Endothelial cell of umbilical vein (primary cell): Measurements from ENCODE around the gene IQCE. TPM values are rescaled to one million over a fixed set of nuclear protein-coding genes. Genes with fewer than 3 reads are reported as not detected.

Experiments used
- BruUV-seq: library from RNA; stranded (reverse); fragments of 400-500 nt; replicated peaks from 2 replicates; lab custom pipeline; 2021; lab: Mats Ljungman, UMichigan
- CTCF ChIA-PET: fragments of 300-600, 350-600 bp; sonication (Branson Sonifier 250); formaldehyde crosslinking; loops from one replicate; lab custom pipeline; 2021; ENCODE audit warnings: antibody characterized with exemption, inconsistent platforms; lab: Charles Lee
- POLR2A ChIA-PET: fragments of 300-600, 350-600 bp; sonication (Branson Sonifier 250); formaldehyde crosslinking; loops from one replicate; lab custom pipeline; 2021; ENCODE audit warnings: antibody characterized with exemption, inconsistent platforms; lab: Charles Lee
- DNase-seq: peaks from one replicate; pipeline ENCODE4 v3.0.0-alpha.2; 2011; ENCODE audit warnings: low read depth, low spot score
- FAIRE-seq: peaks from 2 replicates; lab custom pipeline; 2011; peaks lifted over from hg19 to GRCh38; lab: Jason Lieb, UNC
- H2AFZ ChIP-seq: 2 replicates; pipeline ENCODE4 v1.6.0; 2012; ENCODE audit warnings: low read depth, low read length, control low read depth, inconsistent platforms
- H3K27ac ChIP-seq: 2 replicates; pipeline ENCODE4 v1.5.1; 2011; ENCODE audit warnings: low read depth, mild to moderate bottlenecking, control low read depth, low read length, moderate library complexity; ENCODE audit not compliant: insufficient read depth
- H3K27me3 ChIP-seq, 2 experiments: 2 replicates each; pipeline versions ENCODE4 v1.6.0 to v1.6.1; 2011; ENCODE audit warnings: low read length in 2 of 2, mixed read lengths in 1 of 2; ENCODE audit not compliant: control insufficient read depth in 2 of 2, insufficient read depth in 2 of 2
- H3K36me3 ChIP-seq, 2 experiments: 2 replicates in 1 of 2; 3 replicates in 1 of 2; pipeline ENCODE4 v1.5.1; 2011; ENCODE audit warnings: low read length in 2 of 2, mild to moderate bottlenecking in 1 of 2, moderate library complexity in 1 of 2; ENCODE audit not compliant: control insufficient read depth in 2 of 2, insufficient read depth in 2 of 2; ENCODE audit errors: extremely low read depth in 1 of 2
- H3K4me1 ChIP-seq: 3 replicates; pipeline ENCODE4 v1.5.1; 2011; ENCODE audit warnings: mild to moderate bottlenecking, low read length; ENCODE audit not compliant: control insufficient read depth, insufficient read depth; ENCODE audit errors: extremely low read depth
- H3K4me2 ChIP-seq: 2 replicates; pipeline ENCODE4 v1.6.1; 2011; ENCODE audit warnings: low read length, control low read depth, mixed read lengths; ENCODE audit not compliant: insufficient read depth
- H3K4me3 ChIP-seq, 3 experiments: fragments of 200-600 bp in 1 of 3; sonication (generic), shearing (Covaris generic) in 1 of 3; replicated peaks in 1 of 3; 2 replicates each; pipeline ENCODE4 v1.5.1; 2011 to 2016; ENCODE audit warnings: control low read depth in 3 of 3, low read length in 3 of 3, mild to moderate bottlenecking in 2 of 3, inconsistent platforms in 1 of 3, low read depth in 1 of 3, moderate library complexity in 1 of 3; ENCODE audit not compliant: insufficient read depth in 1 of 3
- H3K79me2 ChIP-seq: 2 replicates; pipeline ENCODE4 v1.6.0; 2012; ENCODE audit warnings: low read length, inconsistent platforms; ENCODE audit not compliant: control insufficient read depth, insufficient read depth
- H3K9ac ChIP-seq: replicated peaks from 2 replicates; pipeline ENCODE3; 2011; ENCODE audit warnings: low read length, control low read depth; ENCODE audit not compliant: insufficient read depth; ENCODE audit errors: extremely low read depth
- H3K9me1 ChIP-seq: replicated peaks from 3 replicates; pipeline ENCODE4 v1.6.0; 2011; ENCODE audit warnings: mild to moderate bottlenecking, low read length; ENCODE audit not compliant: control insufficient read depth, insufficient read depth; ENCODE audit errors: extremely low read depth
- H3K9me3 ChIP-seq: replicated peaks from 2 replicates; pipeline ENCODE4 v1.5.1; 2012; ENCODE audit warnings: low read length, inconsistent platforms; ENCODE audit not compliant: control insufficient read depth, insufficient read depth
- H4K20me1 ChIP-seq: replicated peaks from 2 replicates; pipeline ENCODE3; 2011; ENCODE audit warnings: mild to moderate bottlenecking, low read length; ENCODE audit not compliant: control insufficient read depth, insufficient read depth; ENCODE audit errors: extremely low read depth
- CTCF ChIP-seq, 2 donors: IDR thresholded peaks; 1 replicate in 1 of 2; 2 replicates in 1 of 2; pipeline ENCODE4 v1.5.1; 2011; ENCODE audit warnings: low read length in 2 of 2, mild to moderate bottlenecking in 2 of 2, moderate library complexity in 2 of 2, control low read depth in 1 of 2, inconsistent platforms in 1 of 2, low read depth in 1 of 2; ENCODE audit not compliant: insufficient read depth in 1 of 2; ENCODE audit errors: extremely low read depth in 1 of 2
- EZH2 ChIP-seq: IDR thresholded peaks from 2 replicates; pipeline ENCODE4 v1.6.1; 2012; ENCODE audit warnings: borderline replicate concordance, low read depth, mild to moderate bottlenecking, moderate library complexity, low read length, inconsistent platforms; ENCODE audit not compliant: severe bottlenecking
- FOS ChIP-seq: IDR thresholded peaks from 2 replicates; pipeline ENCODE4 v1.6.1; 2011; ENCODE audit warnings: mild to moderate bottlenecking, low read length, moderate library complexity, borderline replicate concordance; ENCODE audit not compliant: insufficient read depth
- GATA2 ChIP-seq: IDR thresholded peaks from 2 replicates; pipeline ENCODE4 v1.7.0; 2011; ENCODE audit warnings: low read depth, mild to moderate bottlenecking, moderate library complexity, mixed read lengths, low read length; ENCODE audit not compliant: insufficient read length, insufficient read depth
- JUN ChIP-seq: IDR thresholded peaks from 2 replicates; pipeline ENCODE4 v1.6.1; 2011; ENCODE audit warnings: borderline replicate concordance, low read depth; ENCODE audit not compliant: insufficient read length, insufficient read depth
- MYC ChIP-seq: IDR thresholded peaks from one replicate; pipeline ENCODE4 v1.6.1; 2011; ENCODE audit warnings: mild to moderate bottlenecking, low read depth, low read length
- POLR2A ChIP-seq: IDR thresholded peaks from 2 replicates; pipeline ENCODE4 v1.6.1; 2012; ENCODE audit warnings: low read depth, mild to moderate bottlenecking, control low read depth, low read length
- POLR2AphosphoS5 ChIP-seq: IDR thresholded peaks from 2 replicates; pipeline ENCODE4 v1.6.1; 2012; ENCODE audit warnings: low read depth, mild to moderate bottlenecking, control low read depth, low read length, moderate library complexity; ENCODE audit not compliant: insufficient read depth
- dilution Hi-C: fragments of 300-500 bp; cut with MboI; formaldehyde crosslinking; loops from one replicate; pipeline ENCODE4 v1.15.0; 2019; ENCODE audit warnings: low sequenced_read_pairs; ENCODE audit not compliant: extremely low pct_ligation_motif_present
- intact Hi-C: fragments of 100-400 bp; cut with micrococcal nuclease; formaldehyde crosslinking; loops from one replicate; pipeline ENCODE4 v1.10.0; 2022
- polyA plus RNA-seq, 4 experiments: library from polyadenylated mRNA; depleted of rRNA in 3 of 4; stranded (reverse) in 3 of 4; unstranded in 1 of 4; fragments of >200 nt; gene quantifications; 2 replicates each; pipeline versions ENCODE4 v1.2.1 to v1.2.3, GENCODE V29; 2011 to 2012; ENCODE audit warnings: missing spikeins in 1 of 4
- total RNA-seq: library from RNA; stranded (reverse); gene quantifications from 2 replicates; pipeline ENCODE4 v1.2.3, GENCODE V29; 2021
- TF ChIP-seq, protein P1 (sequence below): IDR thresholded peaks from 2 replicates; pipeline ENCODE4 v1.6.1; 2011; ENCODE audit not compliant: insufficient read depth, insufficient read length

IQCE gene
- total and polyA plus RNA-seq, 2 donors (not counting 3 experiments of a cell fraction or from before 2014, with no cell fraction given), result 4.9 to 14.5 TPM

DNA sequence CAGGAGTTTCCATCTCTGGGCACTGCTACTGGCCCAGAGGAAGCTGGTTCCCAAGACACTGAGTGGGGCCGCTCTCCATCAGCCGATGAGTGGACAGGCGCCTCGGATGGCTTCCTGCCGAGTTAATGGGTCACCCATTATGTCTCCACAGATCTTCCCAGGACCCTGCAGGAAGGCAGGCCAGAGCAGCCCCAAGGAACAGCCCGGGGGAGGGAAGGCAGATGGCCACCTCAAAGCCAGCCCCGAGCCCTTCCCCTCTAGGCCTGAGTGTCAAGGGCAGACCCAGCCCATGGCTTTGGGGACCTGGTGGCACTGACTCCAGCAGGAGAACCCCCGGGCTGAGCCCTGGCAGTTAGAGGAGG lies 42.6 kb upstream of the IQCE start:
- Histone ChIP-seq H3K9me3 (no peaks in the 10 kb centered on the region), H3K36me3 (no peaks in the 10 kb centered on the region), H3K4me1 (peaks cover 20% of the 10 kb centered on the region), H3K27me3 (no peaks in the 10 kb centered on the region), H3K9ac (no peak overlapping the region), H3K27ac (no peak overlapping the region), H3K79me2 (no peaks in the 10 kb centered on the region), H3K4me3 (no peak overlapping the region), H3K4me2 (no peak overlapping the region), H4K20me1 (no peaks in the 10 kb centered on the region), H3K9me1 (no peaks in the 10 kb centered on the region), H2AFZ (no peak overlapping the region)
- no peak for TF ChIP-seq JUN
- TF ChIP-seq EZH2, result no peak
- TF ChIP-seq MYC, result no peak
- TF ChIP-seq GATA2, result no peak
- no peak for TF ChIP-seq POLR2A
- dilution Hi-C loops, result no loop called here
- intact Hi-C loops, result no loop called here
- DNase-seq (no peak), FAIRE-seq (no peak)
- no TSS peak for BruUV-seq
- ChIA-PET POLR2A (no interaction called here), CTCF (no interaction called here)

GRCh38 chr7:2517026-2517425 lies 41.8 kb upstream of the IQCE start:
- Histone ChIP-seq H2AFZ (no peak overlapping the region), H3K27ac (no peak overlapping the region), H3K9me1 (no peaks in the 10 kb centered on the region), H3K27me3 (no peaks in the 10 kb centered on the region), H3K4me2 (no peak overlapping the region), H3K9ac (no peak overlapping the region), H3K79me2 (no peaks in the 10 kb centered on the region), H3K4me1 (peaks cover 22% of the 10 kb centered on the region), H3K9me3 (no peaks in the 10 kb centered on the region), H3K36me3 (no peaks in the 10 kb centered on the region), H3K4me3 (no peak overlapping the region), H4K20me1 (no peaks in the 10 kb centered on the region)
- DNase-seq, result no peak
- no peak for FAIRE-seq
- no TSS peak for BruUV-seq
- POLR2A ChIA-PET, result no interaction called here
- TF ChIP-seq GATA2 (no peak), EZH2 (no peak), FOS (no peak), POLR2A (no peak), CTCF (IDR thresholded peaks at IDR 0.05; ENCODE audit: extremely low read depth in 1 of 2, insufficient read depth in 1 of 2, low read depth in 1 of 2, low read length in 2 of 2) (no peak), MYC (no peak), JUN (no peak), POLR2AphosphoS5 (no peak)
- TF ChIP-seq, protein P1, sequence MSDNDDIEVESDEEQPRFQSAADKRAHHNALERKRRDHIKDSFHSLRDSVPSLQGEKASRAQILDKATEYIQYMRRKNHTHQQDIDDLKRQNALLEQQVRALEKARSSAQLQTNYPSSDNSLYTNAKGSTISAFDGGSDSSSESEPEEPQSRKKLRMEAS, result no peak
- intact Hi-C loops, result no loop called here
- CTCF ChIA-PET, result no interaction called here
- dilution Hi-C loops, result no loop called here
